ENCODE results near the gene PKNOX2.
"Not testable (repeated sequence)": the region's sequence is repeated elsewhere in the genome, so short reads cannot be mapped to it uniquely, and the experiment has no call there.

The PKNOX2 gene

DNA sequence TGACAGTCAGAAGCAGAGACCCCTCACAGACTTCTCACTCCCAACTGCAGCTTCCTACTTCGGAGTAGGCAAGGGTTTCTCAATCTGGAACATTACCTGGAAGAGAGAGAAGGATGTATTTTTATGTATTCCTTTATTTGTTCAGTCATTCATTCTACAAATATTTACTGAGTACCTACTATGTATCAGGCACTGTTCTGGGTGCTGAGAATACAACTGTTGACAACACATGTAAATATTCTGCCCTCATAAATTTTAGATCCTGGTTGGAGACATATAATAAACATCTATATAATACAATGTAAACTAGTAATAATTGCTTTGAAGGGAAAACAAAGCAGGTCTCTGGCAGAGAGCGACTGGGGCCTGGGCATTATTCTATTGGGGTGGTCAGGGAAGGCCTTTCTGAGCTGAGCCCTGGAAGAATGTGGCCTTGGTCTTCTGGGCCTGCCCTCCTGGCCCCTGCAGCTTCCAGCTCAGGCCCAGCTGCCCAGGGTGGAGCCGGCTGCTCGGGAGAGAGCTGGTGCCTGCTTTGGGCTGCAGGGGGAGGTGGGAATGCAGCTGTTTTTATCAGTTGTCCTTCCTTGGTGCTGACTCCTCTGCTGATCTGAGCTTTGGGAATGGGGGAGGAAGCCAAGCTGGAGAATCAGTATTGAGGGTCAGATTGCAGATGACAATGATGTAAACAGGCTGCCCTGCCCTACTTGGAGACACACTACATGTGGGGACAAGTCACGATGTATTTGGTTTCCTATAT, 46.8 kb downstream of the PKNOX2 start:
- DNase-seq, result no peak

DNA sequence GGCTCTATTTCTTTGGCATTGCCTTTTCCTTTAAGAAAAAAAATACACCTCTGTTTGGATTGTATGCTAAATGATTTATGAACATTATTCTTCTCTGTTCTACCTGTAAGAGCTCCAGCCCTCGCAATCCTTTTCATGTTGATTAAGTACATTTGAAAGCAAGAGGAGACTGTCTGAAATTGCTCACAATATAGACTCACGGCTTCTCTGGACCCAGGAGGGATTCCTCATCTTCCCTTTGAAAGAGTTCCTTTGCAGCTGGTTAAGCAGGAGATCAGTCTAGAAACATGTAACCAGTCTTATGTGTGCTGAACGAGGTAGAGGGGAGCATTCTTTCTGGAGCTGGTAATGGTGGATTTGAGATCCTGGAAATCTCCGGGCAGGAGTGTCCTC, 47.4 kb downstream of the PKNOX2 start:
- no peak for DNase-seq

DNA sequence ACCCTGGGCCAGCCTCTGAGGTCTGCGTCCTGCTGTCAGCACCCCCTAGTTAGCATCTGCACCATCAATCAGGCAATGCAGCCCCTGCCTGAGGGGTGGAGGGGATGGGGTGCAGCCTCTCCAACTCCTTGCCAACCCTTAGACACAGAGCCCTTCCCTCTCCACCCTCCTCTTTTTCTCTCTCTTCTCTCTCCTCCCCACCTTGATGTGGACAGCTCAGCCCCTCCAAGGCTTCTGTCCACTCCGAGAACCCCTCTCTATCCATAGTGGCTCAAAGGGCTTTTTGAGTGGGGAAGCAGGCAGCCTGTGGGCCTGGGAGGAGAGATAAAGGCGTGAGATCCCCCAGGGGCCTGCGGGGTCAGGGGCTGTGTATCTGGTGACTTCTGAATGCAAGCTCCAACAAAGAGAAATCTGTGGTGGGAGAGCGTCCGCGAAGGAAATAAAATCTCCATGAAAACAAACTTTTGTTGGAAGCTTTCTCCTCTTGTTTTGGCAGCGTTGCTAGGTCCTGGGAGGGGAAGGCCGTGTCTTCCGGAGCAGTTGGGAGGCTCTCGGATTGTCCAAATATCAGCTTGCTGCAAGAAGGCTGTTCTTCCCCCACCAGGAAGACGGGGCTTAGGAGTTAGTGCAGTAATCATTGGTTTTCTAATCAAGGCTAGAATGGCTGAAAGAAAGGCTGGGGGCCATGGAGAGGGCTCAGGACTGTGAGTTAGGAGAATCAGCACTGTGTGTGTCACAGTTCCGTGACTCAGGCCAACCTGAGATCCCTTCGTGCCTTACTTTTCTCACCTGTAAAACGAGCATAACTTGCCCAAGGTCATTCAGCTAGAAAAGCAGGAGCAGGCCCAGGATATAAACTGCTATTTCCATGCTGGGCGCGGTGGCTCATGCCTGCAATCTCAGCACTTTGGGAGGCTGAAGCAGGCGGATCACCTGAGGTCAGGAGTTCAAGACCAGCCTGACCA, 50.3 kb downstream of the PKNOX2 start:
- no peak for DNase-seq

DNA sequence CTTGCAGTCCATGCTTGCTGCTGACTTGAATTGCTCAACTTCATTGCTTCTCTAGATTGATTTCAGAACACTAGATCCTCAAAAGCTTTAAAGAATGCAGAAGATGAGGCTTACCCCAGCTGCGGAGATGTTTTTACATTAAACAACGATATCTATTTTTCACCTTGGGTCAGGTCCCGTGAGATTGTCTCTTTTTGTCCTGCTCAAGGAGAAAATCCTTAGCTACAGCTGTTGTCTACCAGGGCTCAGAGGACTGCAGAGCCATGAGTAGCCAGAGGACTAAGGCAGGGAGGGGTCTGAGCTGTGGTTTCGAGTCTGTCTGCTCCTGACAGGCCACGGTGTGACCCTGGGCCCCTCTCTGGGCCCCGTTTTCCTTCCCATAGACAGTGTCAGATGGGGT, 51.4 kb downstream of the PKNOX2 start:
- no peak for DNase-seq

DNA sequence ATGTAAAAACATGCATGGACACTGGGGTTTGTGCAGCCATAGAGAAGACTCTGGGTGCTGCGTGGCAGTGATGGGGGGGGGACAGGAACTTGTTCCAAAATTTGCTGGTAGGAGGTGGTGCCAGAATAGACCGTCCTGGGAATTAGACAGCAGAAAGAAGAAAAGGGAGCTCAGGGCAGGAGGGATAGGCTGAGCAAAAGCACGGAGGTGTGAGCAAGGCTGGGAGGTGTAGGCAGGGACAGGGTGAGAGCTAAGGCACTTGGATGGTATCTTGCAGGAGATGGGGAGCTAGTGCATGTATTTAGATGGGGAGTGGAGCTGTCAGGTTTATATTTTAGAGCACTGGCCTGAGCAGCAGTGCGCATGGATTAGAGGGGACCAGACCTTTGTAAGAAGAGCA, 53.8 kb downstream of the PKNOX2 start:
- no peak for DNase-seq

DNA sequence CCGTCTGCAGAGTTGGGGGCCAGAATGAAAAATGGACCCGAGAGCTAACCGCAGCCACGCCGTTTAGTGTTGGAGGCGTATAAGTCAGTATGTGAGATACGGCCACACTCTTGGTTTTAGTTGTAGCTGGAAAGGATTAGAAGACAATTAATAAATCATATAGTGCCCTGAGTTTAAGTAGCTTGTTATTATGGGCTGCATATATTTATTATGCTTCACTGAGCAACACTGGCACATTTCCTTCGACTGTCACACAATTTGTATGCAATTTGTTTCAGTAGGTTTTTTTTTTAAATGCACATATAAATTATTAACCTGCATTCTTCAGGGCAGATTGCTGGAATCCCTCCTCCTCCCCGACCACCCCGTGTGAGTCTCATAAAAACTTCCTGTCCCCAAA, 56.9 kb downstream of the PKNOX2 start:
- DNase-seq, result no peak

DNA sequence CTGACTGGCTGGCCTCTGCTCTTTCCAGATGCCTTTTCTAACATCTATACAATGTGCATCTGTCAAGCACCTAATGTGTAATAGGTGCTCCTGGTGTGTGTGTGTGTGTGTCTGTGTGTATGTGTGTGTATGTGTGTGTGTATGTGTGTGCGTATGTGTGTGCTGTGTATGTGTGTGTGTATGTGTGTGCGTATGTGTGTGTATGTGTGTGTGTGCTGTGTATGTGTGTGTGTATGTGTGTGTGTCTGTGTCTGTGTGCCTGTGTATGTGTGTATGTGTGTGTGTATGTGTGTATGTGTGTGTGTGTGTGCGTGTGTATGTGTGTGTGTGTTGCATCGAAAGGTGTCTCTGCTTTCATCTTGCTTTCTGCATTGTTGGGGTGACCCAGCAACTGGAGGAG, 57.9 kb downstream of the PKNOX2 start:
- DNase-seq, result no peak

DNA sequence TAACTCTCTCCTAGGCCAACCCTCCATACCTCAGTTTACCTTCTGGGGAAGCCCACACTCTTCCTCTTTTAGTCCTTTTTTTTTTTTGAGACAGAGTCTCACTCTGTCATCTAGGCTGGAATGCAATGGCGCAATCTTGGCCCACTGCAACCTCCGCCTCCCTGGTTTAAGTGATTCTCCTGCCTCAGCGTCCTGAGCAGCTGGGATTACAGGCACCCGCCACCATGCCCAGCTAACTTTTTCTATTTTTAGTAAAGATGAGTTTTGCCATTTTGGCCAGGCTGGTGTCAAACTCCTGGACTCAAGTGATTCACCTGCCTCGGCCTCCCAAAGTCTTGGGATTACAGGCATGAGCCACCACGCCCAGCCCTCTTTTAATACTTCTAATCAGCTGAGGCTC, 58.6 kb downstream of the PKNOX2 start:
- not testable (repeated sequence) for DNase-seq

DNA sequence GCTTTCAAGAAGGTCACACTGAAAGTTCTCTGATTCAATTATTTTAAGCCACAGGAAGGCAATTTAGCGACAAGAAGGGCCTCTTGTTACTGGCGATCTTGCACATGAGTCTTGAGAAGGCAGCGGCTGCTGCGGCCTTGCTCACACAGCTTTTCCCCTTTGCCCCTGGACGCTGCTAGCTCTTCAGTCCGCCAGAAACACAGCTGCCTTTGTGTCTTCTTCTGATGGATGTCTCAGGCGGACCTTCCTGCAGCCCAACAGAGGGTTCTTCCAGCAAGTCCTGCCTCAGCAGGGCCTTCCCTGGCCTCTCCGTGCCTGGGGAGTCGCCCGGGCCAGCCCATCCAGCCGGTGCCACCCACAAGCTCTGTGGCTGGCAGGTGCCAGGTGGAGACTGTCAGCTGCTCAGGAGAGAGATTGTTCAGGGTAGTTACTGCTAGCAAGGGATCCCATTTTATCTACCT, 59.4 kb downstream of the PKNOX2 start:
- DNase-seq, result no peak

DNA sequence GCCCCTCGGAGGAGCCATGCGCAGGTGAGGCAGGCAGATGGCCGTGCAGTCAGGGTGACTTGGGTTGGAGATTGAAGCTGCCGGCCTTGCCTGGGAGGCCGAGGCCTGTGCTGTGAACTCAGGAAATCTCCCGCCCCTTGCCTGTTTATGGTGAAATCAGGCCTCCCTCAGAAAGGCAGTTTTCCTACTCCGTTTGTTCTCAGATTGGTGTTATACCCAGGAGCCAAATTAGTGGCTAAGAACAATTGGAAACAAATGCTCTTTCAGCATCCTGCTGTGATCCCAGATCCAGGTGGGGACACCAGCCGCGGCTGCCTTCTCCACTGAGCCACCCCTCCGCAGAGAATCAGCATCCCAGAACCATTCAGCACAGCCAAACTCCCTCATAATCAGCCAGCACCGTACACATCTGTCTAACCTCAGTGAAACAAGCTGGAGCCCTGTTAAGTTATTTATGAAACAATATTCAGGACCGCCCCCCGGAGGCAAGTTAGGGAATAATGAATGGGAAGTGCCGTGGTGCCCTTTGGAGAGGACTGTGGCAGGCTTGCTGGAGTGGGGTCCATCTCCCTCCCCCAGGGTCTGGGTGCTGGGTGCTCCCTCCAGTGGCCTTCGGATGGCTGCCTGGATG, 60.0 kb downstream of the PKNOX2 start:
- DNase-seq, result no peak

DNA sequence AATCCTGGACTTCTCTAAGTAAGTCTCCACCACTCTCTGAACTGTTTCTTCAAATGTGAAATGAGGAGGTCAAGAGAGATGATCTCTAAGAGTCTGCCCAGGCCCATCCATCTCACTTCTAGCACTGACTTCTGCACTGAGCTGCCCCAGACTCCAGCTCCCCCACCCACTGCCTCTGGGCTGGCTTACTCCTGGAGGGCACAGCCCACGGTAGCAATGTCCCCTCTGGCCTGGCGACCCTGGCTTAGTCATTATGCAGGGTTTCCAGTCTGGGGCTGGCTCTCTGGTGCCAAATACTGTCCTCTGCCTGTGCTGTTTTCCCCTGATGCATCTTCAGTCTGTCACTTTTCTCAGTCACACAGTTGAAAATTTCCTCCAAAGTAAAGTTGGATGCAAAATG, 60.9 kb downstream of the PKNOX2 start:
- no peak for DNase-seq

DNA sequence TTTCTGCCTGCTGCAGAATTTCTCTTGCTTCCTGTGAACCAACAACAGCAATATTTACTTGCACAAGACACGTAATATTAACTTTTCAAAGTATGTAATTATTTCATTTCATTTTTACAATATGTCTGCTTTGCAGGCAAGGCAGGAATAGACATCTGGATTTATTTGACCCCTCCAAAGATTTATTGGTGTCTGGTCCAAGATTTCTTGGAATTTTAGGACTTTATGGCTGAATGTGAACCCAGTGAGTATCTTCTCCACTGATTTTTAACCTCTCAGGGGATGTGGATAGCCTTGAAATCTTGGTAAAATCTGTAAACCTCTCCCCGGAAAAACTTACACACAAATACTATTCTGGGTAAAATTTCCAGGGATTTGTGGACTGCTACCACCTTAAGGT, 61.5 kb downstream of the PKNOX2 start:
- no peak for DNase-seq

DNA sequence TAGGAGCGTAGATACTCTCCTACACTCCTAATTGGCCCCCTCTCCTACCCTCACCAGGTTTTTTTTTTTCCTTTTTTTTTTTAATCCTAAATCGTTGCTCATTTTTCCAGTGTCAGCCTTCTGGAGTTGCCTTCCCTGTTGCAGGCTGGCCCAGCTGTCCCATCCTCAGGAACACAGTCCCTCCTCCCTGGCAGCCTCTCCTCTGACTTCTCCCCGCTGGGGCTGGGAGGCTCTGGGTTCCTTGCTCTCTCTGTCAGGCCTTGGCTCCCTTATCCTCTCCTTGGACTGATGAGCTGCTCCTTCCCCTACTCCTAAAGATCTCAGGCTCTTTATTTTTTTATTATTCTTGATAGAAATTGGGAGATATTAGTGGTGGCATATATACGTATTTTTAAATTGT, 62.2 kb downstream of the PKNOX2 start:
- DNase-seq, result no peak

DNA sequence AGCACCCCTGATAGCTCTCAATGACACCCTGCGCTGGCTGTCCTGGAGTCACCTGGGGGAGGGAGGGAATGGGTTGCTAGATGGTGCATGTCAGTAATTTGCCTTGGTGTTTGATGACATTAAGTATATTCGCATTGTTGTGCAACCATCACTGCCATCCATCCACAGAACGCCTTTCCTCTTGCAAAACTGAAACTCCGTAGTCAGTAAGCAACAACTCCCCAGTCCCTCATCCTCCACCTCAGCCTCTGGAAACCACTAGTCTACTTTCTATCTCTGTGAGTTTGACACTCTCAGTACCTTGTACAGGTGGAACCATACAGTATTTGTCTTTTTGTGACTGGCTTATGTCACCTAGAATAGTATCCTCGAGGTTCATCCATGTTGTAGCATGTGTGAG, 62.6 kb downstream of the PKNOX2 start:
- no peak for DNase-seq

DNA sequence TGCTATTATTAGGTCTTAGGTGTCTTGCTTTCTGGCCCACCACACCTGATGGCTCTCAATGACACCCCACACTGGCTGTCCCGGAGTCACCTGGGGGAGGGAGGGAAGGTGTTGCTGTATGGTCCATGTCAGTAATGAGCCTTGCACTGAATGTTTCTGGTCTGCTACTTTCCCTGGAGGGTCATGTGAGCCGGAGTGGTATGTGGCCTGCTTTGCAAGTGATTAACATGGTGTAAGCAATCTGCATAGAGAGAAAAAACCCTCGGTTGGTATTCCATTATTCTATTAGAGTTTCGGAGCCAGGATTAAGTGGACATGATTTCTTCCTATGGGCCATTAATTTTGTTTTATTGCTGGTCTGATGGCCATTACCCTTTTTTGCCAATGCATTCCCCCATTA, 63.9 kb downstream of the PKNOX2 start:
- no peak for DNase-seq

DNA sequence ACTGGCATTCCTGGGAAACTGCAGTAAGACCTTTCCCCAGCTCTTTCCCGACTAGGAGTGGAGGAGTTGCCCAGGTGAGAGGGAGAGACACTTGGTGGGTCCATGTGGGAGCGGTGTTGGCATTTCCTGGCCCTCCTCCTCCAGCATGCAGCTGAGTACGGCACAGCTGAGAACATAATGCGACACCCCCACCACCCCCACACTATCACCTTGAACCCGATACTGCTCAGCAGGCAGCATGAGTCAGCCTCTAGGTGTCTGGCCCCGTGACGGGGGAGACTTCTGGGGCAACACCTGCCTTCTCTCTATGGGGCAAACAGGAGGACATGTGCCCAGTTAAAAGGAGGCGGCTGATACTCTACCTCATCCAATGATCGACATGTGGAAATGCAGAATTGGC, 64.4 kb downstream of the PKNOX2 start:
- DNase-seq, result no peak

DNA sequence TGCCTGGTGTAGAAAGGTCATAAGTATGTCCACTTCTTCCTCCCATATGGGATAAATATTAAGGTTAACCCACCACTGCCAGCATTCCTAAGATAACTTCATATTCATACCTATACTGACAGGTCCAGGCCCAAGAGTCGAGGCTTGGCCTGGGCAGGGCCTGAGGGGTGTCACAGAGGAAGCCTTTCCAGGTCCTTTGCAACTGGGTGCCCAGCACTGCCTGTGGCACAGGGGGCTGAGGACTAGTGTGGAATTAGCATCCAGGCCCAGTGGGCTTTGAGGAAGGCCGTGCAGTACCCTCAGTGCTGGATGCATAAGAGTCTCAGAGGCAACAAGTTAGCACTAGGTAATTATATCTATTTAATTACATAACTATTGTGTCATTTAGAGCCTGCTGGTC, 65.4 kb downstream of the PKNOX2 start:
- no peak for DNase-seq

DNA sequence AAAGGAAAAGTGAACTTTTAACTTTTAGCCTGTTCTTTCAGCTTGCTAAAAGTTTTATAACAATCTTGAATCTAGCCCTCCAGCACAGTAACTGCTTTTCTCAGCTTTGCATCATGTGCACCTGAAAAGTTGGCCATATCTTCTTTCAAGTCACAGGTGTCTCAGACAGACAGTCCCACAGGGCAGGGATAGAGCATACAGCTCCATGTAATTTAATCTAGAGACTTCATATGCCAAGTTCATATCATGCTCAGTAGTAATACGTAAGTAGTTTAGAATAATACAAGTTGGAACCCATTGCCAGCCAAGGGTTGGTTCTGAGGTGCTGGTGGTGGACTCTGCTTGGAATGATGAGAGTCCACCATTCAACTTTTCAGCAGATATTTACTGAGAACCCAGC, 68.6 kb downstream of the PKNOX2 start:
- DNase-seq, result no peak

DNA sequence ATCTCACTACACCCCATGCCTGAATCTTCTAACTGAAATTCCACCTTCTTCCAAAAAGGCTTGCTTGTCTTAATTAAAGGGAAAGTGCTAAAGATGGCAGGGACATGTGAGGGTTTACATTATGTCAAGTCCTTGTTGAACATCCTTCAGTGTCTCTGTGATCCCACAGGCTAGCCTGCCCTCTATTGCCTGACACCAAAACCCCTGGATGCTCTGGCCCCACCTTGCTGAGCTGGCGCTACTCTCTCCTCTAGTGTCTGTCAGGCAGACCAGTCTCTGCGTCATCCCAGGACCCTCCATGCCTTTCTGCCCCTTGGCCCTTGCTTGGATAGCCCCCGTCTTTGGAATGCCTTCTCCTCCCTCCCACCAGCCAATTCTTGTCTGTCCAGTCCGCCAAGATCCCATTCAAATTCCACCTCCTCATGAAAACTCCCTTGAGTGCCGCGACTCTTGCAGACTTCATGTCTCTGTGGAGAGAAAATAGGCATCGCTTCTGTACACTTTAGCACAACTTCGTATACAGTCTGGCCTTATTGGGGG, 69.3 kb downstream of the PKNOX2 start:
- DNase-seq, result no peak

DNA sequence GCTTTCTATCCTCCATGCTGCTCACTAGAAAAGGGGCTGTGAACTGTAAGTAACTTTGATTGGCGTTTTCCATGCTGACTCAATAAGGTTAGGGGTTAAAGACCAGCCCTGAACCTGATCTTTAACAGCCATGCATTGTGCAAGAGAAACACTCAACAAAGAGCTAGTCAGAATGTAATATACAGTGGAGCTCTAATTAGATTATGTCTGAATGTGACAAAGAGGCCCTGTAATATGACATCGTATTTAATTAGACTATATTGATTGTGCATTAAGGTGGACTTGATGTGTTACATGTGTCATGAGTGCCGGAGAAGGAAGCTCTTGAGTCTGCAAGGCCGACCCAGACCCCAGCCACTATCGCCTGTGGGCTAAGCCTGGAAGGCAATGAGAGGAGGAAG, 70.5 kb downstream of the PKNOX2 start:
- DNase-seq, result no peak

DNA sequence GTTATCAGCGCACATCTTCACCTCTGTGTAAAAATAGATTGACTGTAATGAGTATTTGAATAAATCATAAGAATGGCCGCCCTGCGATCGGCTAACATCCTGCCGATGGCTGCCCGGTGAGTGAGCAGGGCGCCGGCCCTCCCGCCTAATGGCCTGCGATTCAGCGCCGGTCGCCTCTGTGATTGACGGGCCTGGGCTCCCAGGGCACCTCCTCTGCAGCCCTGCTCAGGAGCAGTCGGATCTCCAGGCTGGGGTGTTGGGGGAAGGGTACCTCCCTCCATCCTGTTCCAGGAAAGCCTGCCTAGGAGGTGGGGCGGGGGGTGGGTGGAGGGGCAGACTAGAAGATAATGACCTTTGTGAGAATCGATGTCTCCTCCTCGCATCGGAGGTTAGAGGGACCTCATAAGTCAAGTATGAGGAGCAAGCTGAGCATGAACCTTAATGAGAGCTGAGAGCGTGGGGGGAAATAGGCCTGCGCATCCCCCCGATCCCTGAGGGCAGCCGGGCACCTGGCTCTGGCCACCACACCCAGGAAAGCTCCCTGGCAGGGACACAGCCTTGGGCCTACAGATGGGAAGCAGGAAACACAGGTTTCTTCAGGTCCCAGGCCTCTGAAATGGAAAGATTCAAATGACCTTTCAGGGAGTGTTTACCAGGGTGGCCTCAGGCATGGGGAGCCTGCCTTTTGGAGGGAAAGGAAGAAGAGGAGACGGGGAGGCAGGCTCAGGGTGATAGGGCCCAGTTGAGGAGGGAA, 71.7 kb downstream of the PKNOX2 start:
- DNase-seq, result no peak

All from CD4-positive, alpha-beta T cell treated with Interleukin-4 for 4 hours (primary cell).